ENCODE data around the gene GRPEL2.

Gene GRPEL2

GRCh38 chr5:149304195-149305078 is 40.9 kb upstream of the GRPEL2 start:
- TF ChIP-seq MYC (IDR thresholded peaks at IDR 0.05; ENCODE audit: low read depth, low read length) (no peak), CTCF (IDR thresholded peaks at IDR 0.05; ENCODE audit: low read depth, low read length) (no peak), POLR2A (IDR thresholded peaks at IDR 0.05; ENCODE audit: extremely low read depth, insufficient read length) (no peak), MAX (IDR thresholded peaks at IDR 0.05; ENCODE audit: low read depth, low read length) (no peak)

GRCh38 chr5:149309354-149309753 is 35.9 kb upstream of the GRPEL2 start:
- H3K4me3 ChIP-seq (ENCODE audit: low read depth, low read length): no peak overlapping the region
- no peak for DNase-seq (ENCODE audit: low read depth)
- TF ChIP-seq CTCF (IDR thresholded peaks at IDR 0.05; ENCODE audit: low read depth, low read length) (no peak), MYC (IDR thresholded peaks at IDR 0.05; ENCODE audit: low read depth, low read length) (no peak), POLR2A (IDR thresholded peaks at IDR 0.05; ENCODE audit: extremely low read depth, insufficient read length) (no peak), MAX (IDR thresholded peaks at IDR 0.05; ENCODE audit: low read depth, low read length) (no peak)

More at GRCh38 chr5:149304195-149305078, 40.9 kb upstream of the GRPEL2 start:
- no peak for DNase-seq (ENCODE audit: low read depth)
- no peak overlapping the region for H3K4me3 ChIP-seq (ENCODE audit: low read depth, low read length)

- no peak for TF ChIP-seq POLR2A (IDR thresholded peaks at IDR 0.05; ENCODE audit: extremely low read depth, insufficient read length)
- TF ChIP-seq MYC (IDR thresholded peaks at IDR 0.05; ENCODE audit: low read depth, low read length): no peak
- TF ChIP-seq MAX (IDR thresholded peaks at IDR 0.05; ENCODE audit: low read depth, low read length): no peak
- TF ChIP-seq CTCF (IDR thresholded peaks at IDR 0.05; ENCODE audit: low read depth, low read length): no peak
Measured at GRCh38 chr5:149310488-149310887, 34.8 kb upstream of the GRPEL2 start.

GRCh38 chr5:149310947-149311658 is 34.2 kb upstream of the GRPEL2 start:
- DNase-seq (ENCODE audit: low read depth): no peak
- H3K4me3 ChIP-seq (ENCODE audit: low read depth, low read length): no peak overlapping the region
- no peak for TF ChIP-seq POLR2A (IDR thresholded peaks at IDR 0.05; ENCODE audit: extremely low read depth, insufficient read length)
- TF ChIP-seq CTCF (IDR thresholded peaks at IDR 0.05; ENCODE audit: low read depth, low read length): no peak
- no peak for TF ChIP-seq MYC (IDR thresholded peaks at IDR 0.05; ENCODE audit: low read depth, low read length)
- TF ChIP-seq MAX (IDR thresholded peaks at IDR 0.05; ENCODE audit: low read depth, low read length): no peak

More at GRCh38 chr5:149310488-149310887, 34.8 kb upstream of the GRPEL2 start:
- no peak overlapping the region for H3K4me3 ChIP-seq (ENCODE audit: low read depth, low read length)
- no peak for DNase-seq (ENCODE audit: low read depth)

- no peak for DNase-seq (ENCODE audit: low read depth)
Measured at GRCh38 chr5:149313151-149313841, 32.0 kb upstream of the GRPEL2 start.

More at GRCh38 chr5:149313151-149313841, 32.0 kb upstream of the GRPEL2 start:
- no peak for TF ChIP-seq MAX (IDR thresholded peaks at IDR 0.05; ENCODE audit: low read depth, low read length)
- TF ChIP-seq CTCF (IDR thresholded peaks at IDR 0.05; ENCODE audit: low read depth, low read length): no peak
- TF ChIP-seq MYC (IDR thresholded peaks at IDR 0.05; ENCODE audit: low read depth, low read length): no peak
- no peak for TF ChIP-seq POLR2A (IDR thresholded peaks at IDR 0.05; ENCODE audit: extremely low read depth, insufficient read length)
- H3K4me3 ChIP-seq (ENCODE audit: low read depth, low read length): no peak overlapping the region

Data from NB4 (cell line).